PC-3 (cell line): Measurements from ENCODE around the gene DDX54. TPM values are rescaled to one million over a fixed set of nuclear protein-coding genes. Genes with fewer than 3 reads are reported as not detected.

Experiments
- ATAC-seq: fragments of 200-7000 bp; cut with Tn5 transposase; 2 replicates; pipeline ENCODE4 v1.9.1; 2020; ENCODE audit warnings: mild to moderate bottlenecking, moderate library complexity
- BruUV-seq: library from RNA; stranded (reverse); fragments of 400-500 nt; replicated peaks from 2 replicates; lab custom pipeline; 2021; lab: Mats Ljungman, UMichigan
- CTCF ChIA-PET: fragments of 300-600 bp; sonication (Branson Sonifier 250); formaldehyde crosslinking; loops from one replicate; lab custom pipeline; 2022; ENCODE audit warnings: antibody characterized with exemption; lab: Charles Lee
- POLR2A ChIA-PET: fragments of 300-600 bp; sonication (Branson Sonifier 250); formaldehyde crosslinking; loops from one replicate; lab custom pipeline; 2022; ENCODE audit warnings: antibody characterized with exemption; ENCODE audit not compliant: unreplicated experiment; lab: Charles Lee
- DNase-seq: peaks from one replicate; pipeline ENCODE4 v3.0.0-alpha.2; 2015
- H2AFZ ChIP-seq: fragments of 300-600 bp; sonication (generic); 2 replicates; pipeline ENCODE4 v1.6.0; 2016; ENCODE audit warnings: antibody characterized with exemption, low read length
- H3F3A ChIP-seq: fragments of 300-600 bp; sonication (generic); one replicate; pipeline ENCODE4 v1.6.0; 2017; ENCODE audit warnings: antibody characterized with exemption, low read length, control low read depth, mild to moderate bottlenecking; ENCODE audit not compliant: unreplicated experiment
- H3K27ac ChIP-seq: fragments of 300-600 bp; sonication (generic); 2 replicates; pipeline ENCODE4 v1.5.1; 2016; ENCODE audit warnings: mild to moderate bottlenecking, low read length
- H3K27me3 ChIP-seq: fragments of 300-600 bp; sonication (generic); 2 replicates; pipeline ENCODE4 v1.6.1; 2016; ENCODE audit warnings: low read length, mixed read lengths
- H3K36me3 ChIP-seq: fragments of 300-600 bp; sonication (generic); 2 replicates; pipeline ENCODE4 v1.6.1; 2016; ENCODE audit warnings: low read depth, mixed run types, low read length, mixed read lengths
- H3K4me1 ChIP-seq: fragments of 300-600 bp; sonication (generic); 2 replicates; pipeline ENCODE4 v1.5.1; 2016; ENCODE audit warnings: low read length; ENCODE audit not compliant: insufficient read depth
- H3K4me2 ChIP-seq: fragments of 300-600 bp; sonication (generic); 2 replicates; pipeline ENCODE4 v1.6.0; 2016; ENCODE audit warnings: low read length
- H3K4me3 ChIP-seq: fragments of 300-600 bp; sonication (generic); 2 replicates; pipeline ENCODE4 v1.5.1; 2016; ENCODE audit warnings: mild to moderate bottlenecking, low read length, mixed read lengths
- H3K79me2 ChIP-seq: fragments of 300-600 bp; sonication (generic); 2 replicates; pipeline ENCODE4 v1.6.1; 2017; ENCODE audit warnings: low read length, mixed read lengths
- H3K9ac ChIP-seq: fragments of 300-600 bp; sonication (generic); 2 replicates; pipeline ENCODE4 v1.6.0; 2016; ENCODE audit warnings: mild to moderate bottlenecking, low read length
- H3K9me2 ChIP-seq: fragments of 300-600 bp; sonication (generic); replicated peaks from 2 replicates; pipeline ENCODE4 v1.6.1; 2016; ENCODE audit warnings: mixed run types, low read length, mixed read lengths
- H3K9me3 ChIP-seq: fragments of 300-600 bp; sonication (generic); 2 replicates; pipeline ENCODE4 v1.6.1; 2016; ENCODE audit warnings: low read length, mixed read lengths
- H4K20me1 ChIP-seq: fragments of 300-600 bp; sonication (generic); 2 replicates; pipeline ENCODE4 v1.6.1; 2016; ENCODE audit warnings: low read length, mixed read lengths
- EZH2 ChIP-seq: fragments of 300-600 bp; sonication (generic); IDR thresholded peaks from one replicate; pipeline ENCODE4 v1.6.1; 2017; ENCODE audit warnings: antibody characterized with exemption, mild to moderate bottlenecking, low read length; ENCODE audit not compliant: unreplicated experiment
- EZH2phosphoT487 ChIP-seq: fragments of 300-600 bp; sonication (generic); IDR thresholded peaks from 2 replicates; pipeline ENCODE4 v1.6.1; 2018; ENCODE audit warnings: mild to moderate bottlenecking, antibody characterized with exemption, low read length, borderline replicate concordance
- intact Hi-C: fragments of 100-400 bp; cut with micrococcal nuclease; formaldehyde crosslinking; loops from 2 replicates; pipeline ENCODE4 v1.9.0; 2023
- total RNA-seq: library from RNA; depleted of rRNA; stranded (reverse); fragments of >200 nt; gene quantifications from 2 replicates; pipeline ENCODE4 v1.2.3, GENCODE V29; 2014
- TF ChIP-seq, protein P1 (sequence below): fragments of 300-600 bp; sonication (generic); conservative IDR thresholded peaks from 2 replicates; pipeline ENCODE4 v1.5.1; 2017; ENCODE audit warnings: antibody characterized with exemption, low read depth, mild to moderate bottlenecking, low read length

The DDX54 gene
- total RNA-seq, 1 experiment from 2014 or later = 158 TPM

DNA sequence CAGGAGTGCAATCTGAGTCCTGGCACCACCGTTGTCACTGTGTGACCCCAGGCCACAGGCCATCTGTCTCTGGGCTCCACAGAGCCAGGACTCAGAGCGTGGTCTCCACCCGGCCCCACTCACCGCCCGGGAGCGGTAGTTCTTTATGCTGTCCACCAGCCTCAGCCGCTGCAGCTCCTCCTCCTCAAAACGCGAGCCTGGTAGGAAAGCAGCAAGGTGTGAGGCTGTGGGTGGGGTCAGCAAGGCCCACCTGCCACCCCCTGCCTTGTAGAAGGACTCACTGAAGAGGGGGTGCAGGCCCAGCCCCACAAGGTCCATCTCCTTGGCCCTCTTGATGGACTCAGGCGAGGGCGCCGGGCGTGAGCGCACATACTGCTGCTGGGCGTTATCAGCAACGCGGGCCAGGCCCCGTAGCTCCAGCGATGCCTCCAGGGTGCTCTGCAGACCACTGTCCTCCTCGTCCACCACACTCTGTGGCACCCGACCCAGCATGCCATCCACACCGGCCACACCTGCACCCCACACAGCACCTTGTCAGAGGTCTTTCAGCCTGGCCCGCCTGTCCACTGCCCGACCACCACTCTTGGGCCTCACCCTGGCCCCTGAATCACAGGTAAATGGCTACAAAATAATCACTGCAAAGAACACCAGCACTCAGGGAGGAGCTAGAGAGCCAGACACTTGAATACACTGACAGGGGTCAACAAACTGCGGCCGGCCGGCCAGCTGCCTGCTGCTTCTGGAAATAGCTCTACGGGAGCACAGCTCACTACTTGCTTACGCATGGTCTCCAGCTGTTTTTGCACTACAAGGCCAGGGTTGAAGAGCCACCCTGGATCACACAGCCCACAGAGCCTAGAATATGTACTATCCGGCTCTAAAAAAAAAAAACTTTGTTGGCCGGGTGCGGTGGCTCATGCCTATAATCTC is 19.5 kb downstream of the DDX54 start:
- intact Hi-C loops = no loop called here
- BruUV-seq = no TSS peak
- POLR2A ChIA-PET = no interaction called here
- TF ChIP-seq EZH2phosphoT487 (no peak), EZH2 (no peak)
- TF ChIP-seq, protein P1, sequence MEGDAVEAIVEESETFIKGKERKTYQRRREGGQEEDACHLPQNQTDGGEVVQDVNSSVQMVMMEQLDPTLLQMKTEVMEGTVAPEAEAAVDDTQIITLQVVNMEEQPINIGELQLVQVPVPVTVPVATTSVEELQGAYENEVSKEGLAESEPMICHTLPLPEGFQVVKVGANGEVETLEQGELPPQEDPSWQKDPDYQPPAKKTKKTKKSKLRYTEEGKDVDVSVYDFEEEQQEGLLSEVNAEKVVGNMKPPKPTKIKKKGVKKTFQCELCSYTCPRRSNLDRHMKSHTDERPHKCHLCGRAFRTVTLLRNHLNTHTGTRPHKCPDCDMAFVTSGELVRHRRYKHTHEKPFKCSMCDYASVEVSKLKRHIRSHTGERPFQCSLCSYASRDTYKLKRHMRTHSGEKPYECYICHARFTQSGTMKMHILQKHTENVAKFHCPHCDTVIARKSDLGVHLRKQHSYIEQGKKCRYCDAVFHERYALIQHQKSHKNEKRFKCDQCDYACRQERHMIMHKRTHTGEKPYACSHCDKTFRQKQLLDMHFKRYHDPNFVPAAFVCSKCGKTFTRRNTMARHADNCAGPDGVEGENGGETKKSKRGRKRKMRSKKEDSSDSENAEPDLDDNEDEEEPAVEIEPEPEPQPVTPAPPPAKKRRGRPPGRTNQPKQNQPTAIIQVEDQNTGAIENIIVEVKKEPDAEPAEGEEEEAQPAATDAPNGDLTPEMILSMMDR = no peak
- H3K9me3 ChIP-seq = no peaks in the 10 kb centered on the region
- no peak overlapping the region for H2AFZ ChIP-seq
- H3K4me1 ChIP-seq = peaks cover 9% of the 10 kb centered on the region
- ATAC-seq (no peak), DNase-seq (no peak)
- H3K36me3 ChIP-seq = peaks cover 78% of the 10 kb centered on the region
- no peaks in the 10 kb centered on the region for H3K9me2 ChIP-seq
- CTCF ChIA-PET = no interaction called here
- no peaks in the 10 kb centered on the region for H3K27me3 ChIP-seq
- no peaks in the 10 kb centered on the region for H3K79me2 ChIP-seq
- no peak overlapping the region for H3K27ac ChIP-seq
- no peaks in the 10 kb centered on the region for H3F3A ChIP-seq
- no peak overlapping the region for H3K4me3 ChIP-seq
- peaks cover 10% of the 10 kb centered on the region; the same call in 1 of the 2 replicates for H4K20me1 ChIP-seq
- H3K9ac ChIP-seq = no peak overlapping the region
- no peak overlapping the region for H3K4me2 ChIP-seq

DNA sequence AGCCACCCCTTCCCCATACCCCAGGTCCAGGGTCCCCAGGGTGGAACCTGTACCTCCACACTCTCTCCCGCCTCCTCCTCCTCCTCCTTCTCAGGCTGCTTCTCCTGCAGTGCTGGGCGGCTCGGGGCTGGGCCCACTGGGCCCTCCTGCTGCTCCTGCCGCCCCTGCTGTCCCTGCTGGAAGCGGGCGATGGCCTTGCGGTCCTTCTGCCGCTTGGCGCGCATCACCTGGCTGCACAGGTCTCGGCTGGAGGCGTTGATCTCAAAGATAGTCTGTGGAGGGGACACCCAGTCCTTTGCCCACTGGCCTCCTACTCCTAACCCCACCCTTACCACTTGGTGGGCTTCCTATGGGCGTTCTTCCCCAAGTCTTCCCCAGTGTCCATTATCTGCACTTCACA is 21.3 kb downstream of the DDX54 start:
- H3K9ac ChIP-seq = no peak overlapping the region
- H4K20me1 ChIP-seq = peaks cover 15% of the 10 kb centered on the region; the same call in 1 of the 2 replicates
- ChIA-PET POLR2A (no interaction called here), CTCF (no interaction called here)
- H3K79me2 ChIP-seq = no peaks in the 10 kb centered on the region
- H3K9me2 ChIP-seq = no peaks in the 10 kb centered on the region
- TF ChIP-seq EZH2 (no peak), EZH2phosphoT487 (no peak)
- TF ChIP-seq, protein P1 = no peak
- H3K4me3 ChIP-seq = no peak overlapping the region
- no peaks in the 10 kb centered on the region for H3K27me3 ChIP-seq
- peaks cover 81% of the 10 kb centered on the region for H3K36me3 ChIP-seq
- H3K27ac ChIP-seq = no peak overlapping the region
- DNase-seq (no peak), ATAC-seq (no peak)
- H3K9me3 ChIP-seq = no peaks in the 10 kb centered on the region
- peaks cover 9% of the 10 kb centered on the region for H3K4me1 ChIP-seq
- BruUV-seq = no TSS peak
- no peaks in the 10 kb centered on the region for H3F3A ChIP-seq
- intact Hi-C loops = no loop called here
- no peak overlapping the region for H3K4me2 ChIP-seq
- no peak overlapping the region for H2AFZ ChIP-seq

DNA sequence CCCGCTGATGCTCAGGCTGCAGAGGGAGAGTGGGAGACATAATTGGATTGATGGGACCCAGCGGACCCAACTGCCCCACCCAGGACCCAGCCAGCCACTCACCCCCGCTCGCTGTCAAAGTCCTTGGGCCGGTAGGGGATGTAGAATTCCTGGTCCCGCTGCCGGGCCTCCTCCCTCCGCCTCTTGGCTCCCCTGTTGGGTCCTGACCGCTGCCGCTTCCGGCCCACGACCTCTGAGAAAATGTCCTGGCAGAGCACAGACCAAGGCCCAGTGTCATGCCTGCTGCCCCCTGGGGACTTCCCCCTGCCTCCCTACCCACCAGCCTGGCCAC is 22.3 kb downstream of the DDX54 start:
- H3K4me2 ChIP-seq = no peak overlapping the region
- no peaks in the 10 kb centered on the region for H3K9me3 ChIP-seq
- H3F3A ChIP-seq = no peaks in the 10 kb centered on the region
- ATAC-seq = no peak
- no peak overlapping the region for H3K27ac ChIP-seq
- no peaks in the 10 kb centered on the region for H3K9me2 ChIP-seq
- no peak overlapping the region for H3K4me3 ChIP-seq
- intact Hi-C loops = no loop called here
- H3K27me3 ChIP-seq = no peaks in the 10 kb centered on the region
- H4K20me1 ChIP-seq = peaks cover 15% of the 10 kb centered on the region; the same call in 1 of the 2 replicates
- DNase-seq = no peak
- no peaks in the 10 kb centered on the region for H3K79me2 ChIP-seq
- peaks cover 83% of the 10 kb centered on the region for H3K36me3 ChIP-seq
- H2AFZ ChIP-seq = no peak overlapping the region
- POLR2A ChIA-PET = interaction anchor here (0.5 kb wide), 1 partner anchor 61 kb away, joined by 7 read pairs; no protein-coding TSS in a partner anchor
- TF ChIP-seq EZH2 (no peak), EZH2phosphoT487 (no peak)
- TF ChIP-seq, protein P1 = no peak
- no peak overlapping the region for H3K9ac ChIP-seq
- peaks cover 9% of the 10 kb centered on the region for H3K4me1 ChIP-seq
- CTCF ChIA-PET = no interaction called here
- no TSS peak for BruUV-seq
